ENCODE results near the gene TRHDE.

The TRHDE gene

DNA sequence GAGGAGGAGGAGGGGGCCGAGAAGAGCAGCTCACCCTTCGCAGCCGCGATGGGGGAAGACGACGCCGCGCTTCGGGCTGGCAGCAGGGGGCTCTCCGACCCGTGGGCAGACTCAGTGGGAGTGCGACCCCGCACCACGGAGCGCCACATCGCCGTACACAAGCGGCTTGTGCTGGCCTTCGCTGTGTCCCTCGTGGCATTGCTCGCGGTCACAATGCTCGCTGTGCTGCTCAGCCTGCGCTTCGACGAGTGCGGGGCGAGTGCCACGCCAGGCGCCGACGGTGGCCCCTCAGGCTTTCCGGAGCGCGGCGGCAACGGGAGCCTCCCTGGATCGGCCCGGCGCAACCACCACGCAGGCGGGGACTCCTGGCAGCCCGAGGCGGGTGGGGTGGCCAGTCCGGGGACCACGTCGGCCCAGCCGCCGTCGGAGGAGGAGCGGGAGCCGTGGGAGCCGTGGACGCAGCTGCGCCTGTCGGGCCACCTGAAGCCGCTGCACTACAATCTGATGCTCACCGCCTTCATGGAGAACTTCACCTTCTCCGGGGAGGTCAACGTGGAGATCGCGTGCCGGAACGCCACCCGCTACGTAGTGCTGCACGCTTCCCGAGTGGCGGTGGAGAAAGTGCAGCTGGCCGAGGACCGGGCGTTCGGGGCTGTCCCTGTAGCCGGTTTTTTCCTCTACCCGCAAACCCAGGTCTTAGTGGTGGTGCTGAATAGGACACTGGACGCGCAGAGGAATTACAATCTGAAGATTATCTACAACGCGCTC lies 745 bp downstream of the TRHDE start:
- H3K4me2 ChIP-seq (ENCODE audit: low read length) = peak overlapping the region; percentile 80
- TF ChIP-seq, protein P1, sequence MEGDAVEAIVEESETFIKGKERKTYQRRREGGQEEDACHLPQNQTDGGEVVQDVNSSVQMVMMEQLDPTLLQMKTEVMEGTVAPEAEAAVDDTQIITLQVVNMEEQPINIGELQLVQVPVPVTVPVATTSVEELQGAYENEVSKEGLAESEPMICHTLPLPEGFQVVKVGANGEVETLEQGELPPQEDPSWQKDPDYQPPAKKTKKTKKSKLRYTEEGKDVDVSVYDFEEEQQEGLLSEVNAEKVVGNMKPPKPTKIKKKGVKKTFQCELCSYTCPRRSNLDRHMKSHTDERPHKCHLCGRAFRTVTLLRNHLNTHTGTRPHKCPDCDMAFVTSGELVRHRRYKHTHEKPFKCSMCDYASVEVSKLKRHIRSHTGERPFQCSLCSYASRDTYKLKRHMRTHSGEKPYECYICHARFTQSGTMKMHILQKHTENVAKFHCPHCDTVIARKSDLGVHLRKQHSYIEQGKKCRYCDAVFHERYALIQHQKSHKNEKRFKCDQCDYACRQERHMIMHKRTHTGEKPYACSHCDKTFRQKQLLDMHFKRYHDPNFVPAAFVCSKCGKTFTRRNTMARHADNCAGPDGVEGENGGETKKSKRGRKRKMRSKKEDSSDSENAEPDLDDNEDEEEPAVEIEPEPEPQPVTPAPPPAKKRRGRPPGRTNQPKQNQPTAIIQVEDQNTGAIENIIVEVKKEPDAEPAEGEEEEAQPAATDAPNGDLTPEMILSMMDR (IDR thresholded peaks at IDR 0.05) = no peak
- no peak overlapping the region for H3K27ac ChIP-seq
- H3K36me3 ChIP-seq (ENCODE audit: control insufficient read depth, insufficient read depth, low read length) = no peaks in the 10 kb centered on the region
- H3K79me2 ChIP-seq = no peaks in the 10 kb centered on the region
- no peaks in the 10 kb centered on the region for H3K9me3 ChIP-seq (ENCODE audit: control insufficient read depth, low read length)
- peak overlapping the region; percentile 57 for H3K4me3 ChIP-seq (ENCODE audit: low read depth, low read length)
- no peak overlapping the region for H2AFZ ChIP-seq
- no peaks in the 10 kb centered on the region for H3K4me1 ChIP-seq
- no peak overlapping the region for H3K9ac ChIP-seq
- H3K27me3 ChIP-seq (ENCODE audit: control insufficient read depth, insufficient read depth, low read length) = no peaks in the 10 kb centered on the region

DNA sequence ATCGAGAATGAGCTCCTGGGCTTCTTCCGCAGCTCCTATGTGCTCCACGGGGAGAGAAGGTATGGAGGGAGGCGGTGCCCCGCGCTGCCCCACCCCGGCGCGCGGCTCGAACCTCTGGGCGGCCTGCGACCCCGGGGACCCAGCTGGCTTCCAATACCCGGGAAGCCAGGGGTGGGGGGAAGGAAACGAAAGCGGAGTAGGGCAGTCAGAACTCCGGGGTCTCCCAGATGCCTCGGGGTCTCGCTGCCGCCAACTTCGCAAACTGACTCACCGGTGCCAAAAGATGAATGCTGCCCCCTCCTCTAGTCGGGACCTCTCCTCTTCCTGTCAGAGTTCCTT lies 1.3 kb downstream of the TRHDE start:
- H3K27me3 ChIP-seq (ENCODE audit: control insufficient read depth, insufficient read depth, low read length) = no peaks in the 10 kb centered on the region
- no peak overlapping the region for H3K9ac ChIP-seq
- H3K27ac ChIP-seq = no peak overlapping the region
- no peaks in the 10 kb centered on the region for H3K4me1 ChIP-seq
- TF ChIP-seq, protein P1 (IDR thresholded peaks at IDR 0.05) = no peak
- no peaks in the 10 kb centered on the region for H3K36me3 ChIP-seq (ENCODE audit: control insufficient read depth, insufficient read depth, low read length)
- no peaks in the 10 kb centered on the region for H3K9me3 ChIP-seq (ENCODE audit: control insufficient read depth, low read length)
- H2AFZ ChIP-seq = no peak overlapping the region
- H3K79me2 ChIP-seq = no peaks in the 10 kb centered on the region
- H3K4me3 ChIP-seq (ENCODE audit: low read depth, low read length) = no peak overlapping the region
- H3K4me2 ChIP-seq (ENCODE audit: low read length) = peak overlapping the region; percentile 80

DNA sequence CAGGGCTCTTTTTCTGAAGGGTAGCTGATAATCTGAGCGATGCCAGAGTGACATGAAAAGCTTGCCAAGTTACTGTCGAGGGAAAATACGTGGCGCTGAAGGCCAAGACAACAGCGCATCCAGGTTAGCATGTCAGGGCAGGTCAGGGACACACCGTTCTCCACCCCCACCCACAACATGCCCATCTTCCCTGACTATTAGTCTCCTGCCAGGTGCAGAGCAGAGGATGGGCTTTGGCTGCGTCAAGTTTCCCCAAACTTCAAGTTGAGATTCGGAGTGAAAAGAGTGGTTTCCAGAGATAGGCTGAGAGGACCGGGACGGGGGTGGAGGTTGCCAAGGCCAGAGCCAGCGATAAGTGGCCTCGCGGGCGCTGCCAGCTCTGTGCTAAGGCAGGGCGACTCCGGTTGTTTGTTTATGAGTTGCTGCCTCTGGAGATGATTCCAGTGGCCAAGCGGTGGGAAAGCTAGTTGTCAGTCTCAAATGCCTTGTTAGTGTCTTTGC lies 1.7 kb downstream of the TRHDE start:
- Histone ChIP-seq H3K79me2 (no peaks in the 10 kb centered on the region), H3K4me2 (ENCODE audit: low read length) (peak overlapping the region; percentile 80), H3K36me3 (ENCODE audit: control insufficient read depth, insufficient read depth, low read length) (no peaks in the 10 kb centered on the region), H3K4me3 (ENCODE audit: low read depth, low read length) (no peak overlapping the region), H3K9ac (no peak overlapping the region), H3K27ac (no peak overlapping the region), H2AFZ (no peak overlapping the region), H3K9me3 (ENCODE audit: control insufficient read depth, low read length) (no peaks in the 10 kb centered on the region), H3K27me3 (ENCODE audit: control insufficient read depth, insufficient read depth, low read length) (no peaks in the 10 kb centered on the region), H3K4me1 (no peaks in the 10 kb centered on the region)
- TF ChIP-seq, protein P1 (IDR thresholded peaks at IDR 0.05) = no peak

DNA sequence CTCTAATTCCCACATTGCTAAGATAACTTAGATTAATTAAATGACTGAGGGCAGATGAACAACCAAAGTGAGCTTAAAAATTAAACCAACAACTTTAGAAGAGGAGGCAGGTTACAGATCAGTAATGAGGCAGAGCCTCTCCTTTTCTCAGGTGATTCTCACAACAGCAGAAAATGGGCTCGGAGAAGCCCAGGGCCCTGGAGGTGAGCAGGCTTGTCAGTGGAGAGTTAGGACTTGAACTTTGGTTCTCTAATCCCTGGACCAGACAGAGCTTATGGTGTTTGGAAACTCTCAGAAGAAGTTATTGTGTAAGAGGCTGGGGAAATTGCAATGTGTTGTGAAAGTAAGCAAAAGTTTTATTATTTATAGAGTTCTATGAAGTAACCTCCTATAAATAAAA lies 2.8 kb downstream of the TRHDE start:
- Histone ChIP-seq H3K9me3 (ENCODE audit: control insufficient read depth, low read length) (no peaks in the 10 kb centered on the region), H2AFZ (no peak overlapping the region), H3K4me1 (no peaks in the 10 kb centered on the region), H3K9ac (no peak overlapping the region), H3K36me3 (ENCODE audit: control insufficient read depth, insufficient read depth, low read length) (no peaks in the 10 kb centered on the region), H3K27me3 (ENCODE audit: control insufficient read depth, insufficient read depth, low read length) (no peaks in the 10 kb centered on the region), H3K4me2 (ENCODE audit: low read length) (no peak overlapping the region), H3K4me3 (ENCODE audit: low read depth, low read length) (no peak overlapping the region), H3K79me2 (no peaks in the 10 kb centered on the region), H3K27ac (no peak overlapping the region)
- TF ChIP-seq, protein P1 (IDR thresholded peaks at IDR 0.05) = no peak

DNA sequence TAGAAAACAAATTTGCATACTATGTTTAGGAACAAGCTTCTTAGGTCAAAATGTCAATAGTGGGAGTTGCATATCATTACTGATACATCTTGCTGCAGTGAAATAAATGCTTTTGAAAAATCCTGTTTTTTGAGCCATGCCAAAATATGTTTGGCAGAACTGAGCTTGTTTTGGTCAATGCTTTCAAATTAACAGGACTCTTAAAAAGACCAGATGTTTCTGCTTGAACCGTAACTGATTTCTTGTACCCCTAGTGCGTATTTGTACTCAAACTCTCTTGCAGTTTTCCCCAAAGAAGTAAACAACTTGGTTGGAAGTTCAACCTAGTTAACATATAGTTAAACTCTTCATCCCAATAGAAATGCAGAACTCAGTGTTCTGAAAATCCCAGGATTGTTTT lies 3.4 kb downstream of the TRHDE start:
- H3K9ac ChIP-seq = no peak overlapping the region
- H3K36me3 ChIP-seq (ENCODE audit: control insufficient read depth, insufficient read depth, low read length) = no peaks in the 10 kb centered on the region
- no peak overlapping the region for H2AFZ ChIP-seq
- H3K4me1 ChIP-seq = no peaks in the 10 kb centered on the region
- no peaks in the 10 kb centered on the region for H3K79me2 ChIP-seq
- no peak overlapping the region for H3K4me3 ChIP-seq (ENCODE audit: low read depth, low read length)
- TF ChIP-seq, protein P1 (IDR thresholded peaks at IDR 0.05) = no peak
- no peaks in the 10 kb centered on the region for H3K27me3 ChIP-seq (ENCODE audit: control insufficient read depth, insufficient read depth, low read length)
- no peaks in the 10 kb centered on the region for H3K9me3 ChIP-seq (ENCODE audit: control insufficient read depth, low read length)
- no peak overlapping the region for H3K27ac ChIP-seq
- no peak overlapping the region for H3K4me2 ChIP-seq (ENCODE audit: low read length)
